Activated T-helper 9 cell treated with anti-CD3 and anti-CD28 coated beads, Interleukin-2, amount 50 U/mL, for 16 hours (primary cell): Measurements from ENCODE around the gene LHX5.

Experiments
- DNase-seq: peaks from one replicate; pipeline ENCODE4 v3.0.0-alpha.2; 2020; ENCODE audit warnings: low read depth

LHX5 gene

DNA sequence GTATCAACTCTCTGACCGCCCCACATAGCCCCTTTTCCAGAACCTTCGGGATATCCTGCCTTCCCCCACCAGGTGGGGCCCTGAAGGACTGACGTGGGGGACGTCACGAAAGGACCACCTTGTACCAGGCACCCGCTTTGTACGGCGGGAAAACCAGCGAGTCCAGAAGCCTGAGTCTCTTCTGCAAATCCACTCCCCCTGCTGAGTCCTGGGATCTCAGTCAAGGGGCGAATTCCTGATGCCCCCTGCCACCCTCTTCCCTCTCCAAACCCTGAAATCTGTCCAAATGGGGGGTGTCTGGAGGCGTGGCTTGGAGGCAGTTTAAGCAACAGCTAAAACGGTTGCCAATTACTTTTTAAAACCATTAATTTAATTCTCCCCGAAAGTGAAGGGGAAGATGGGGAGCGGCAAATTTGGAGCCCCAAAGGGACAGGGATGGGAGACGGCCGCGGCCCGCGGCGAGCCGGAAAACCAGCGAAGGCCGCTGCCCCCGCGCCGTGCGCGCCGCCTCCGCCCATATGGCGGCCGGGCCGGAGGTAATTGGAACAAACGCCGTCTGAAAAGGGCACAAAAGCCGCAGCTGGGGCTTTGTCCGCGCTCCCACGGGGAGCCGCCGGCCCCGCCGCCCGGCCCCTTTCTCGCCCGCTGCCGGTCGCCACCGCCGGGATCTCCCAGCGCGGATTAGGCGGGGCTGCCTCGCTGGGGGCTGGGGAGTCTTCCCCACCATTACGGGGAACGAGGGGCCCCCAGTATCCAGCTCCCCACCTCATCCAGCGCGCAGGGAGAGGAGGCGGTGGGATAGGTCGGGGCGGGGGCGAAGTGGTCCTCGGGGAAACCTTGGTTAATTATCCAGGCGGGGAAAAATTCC, 6.6 kb downstream of the LHX5 start:
- DNase-seq, result no peak

DNA sequence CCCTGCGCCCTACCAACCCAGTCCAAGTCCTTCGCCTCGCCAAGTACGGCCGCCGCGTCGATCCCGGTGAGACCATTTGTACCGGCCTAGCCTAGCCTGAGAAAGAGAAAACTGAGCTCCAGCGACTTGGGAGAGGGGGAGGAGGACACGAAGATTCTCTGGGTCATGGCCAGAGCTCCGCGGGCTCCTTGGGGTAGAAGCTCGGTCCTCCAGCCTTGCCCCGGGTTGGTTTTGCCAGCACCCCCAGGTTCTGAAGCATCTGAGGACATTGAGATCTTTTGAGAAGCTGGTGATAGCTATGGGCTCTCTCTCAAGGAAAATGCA, 7.3 kb downstream of the LHX5 start:
- no peak for DNase-seq

GRCh38 chr12:113463746-113464451, 7.8 kb downstream of the LHX5 start:
- DNase-seq, result no peak

- DNase-seq, result no peak
Measured at GRCh38 chr12:113462998-113463745, 8.5 kb downstream of the LHX5 start.

- peak; percentile 48 for DNase-seq
Measured at GRCh38 chr12:113462117-113462774, 9.4 kb downstream of the LHX5 start.

DNA sequence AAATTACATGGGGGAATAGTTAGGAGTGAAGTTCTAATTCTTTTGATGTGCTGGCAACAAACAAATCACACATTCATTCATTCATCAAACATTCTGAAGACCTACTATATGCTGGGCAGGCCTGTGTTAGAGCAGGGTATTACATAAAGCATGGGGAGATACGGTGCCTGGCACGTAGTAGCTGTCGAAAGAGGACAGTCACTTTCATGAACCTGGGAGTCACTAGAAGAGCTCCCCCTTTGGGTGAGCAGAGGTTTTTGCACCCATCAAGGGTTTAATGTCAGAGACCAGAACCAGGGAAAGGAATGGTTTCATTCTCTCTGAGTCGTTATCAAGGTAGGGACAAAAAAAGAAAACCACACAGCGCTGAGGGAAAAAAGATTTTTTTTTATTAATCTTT, 10.0 kb downstream of the LHX5 start:
- DNase-seq, result no peak

DNA sequence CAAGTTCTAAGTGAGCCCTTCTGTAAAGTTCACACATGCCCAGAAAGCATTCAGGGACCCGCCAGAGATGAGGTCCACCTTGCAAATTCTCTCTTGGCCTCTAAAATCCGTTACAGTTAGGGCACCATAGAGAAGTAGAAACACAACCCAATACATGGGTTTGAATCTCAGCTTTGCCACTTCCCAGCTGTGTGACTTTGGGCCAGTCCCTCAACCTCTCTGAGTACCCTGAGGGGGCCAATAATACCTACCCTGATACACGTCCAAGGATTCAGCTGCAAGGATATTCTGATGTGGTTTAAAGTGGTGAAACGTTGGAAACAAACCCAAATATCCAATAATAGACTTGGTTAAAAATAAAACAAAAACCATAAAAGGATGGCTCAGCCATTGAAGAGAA, 11.7 kb downstream of the LHX5 start:
- no peak for DNase-seq

GRCh38 chr12:113457710-113458109, 14.0 kb downstream of the LHX5 start:
- DNase-seq, result no peak

GRCh38 chr12:113457185-113457584, 14.5 kb downstream of the LHX5 start:
- DNase-seq, result no peak

DNA sequence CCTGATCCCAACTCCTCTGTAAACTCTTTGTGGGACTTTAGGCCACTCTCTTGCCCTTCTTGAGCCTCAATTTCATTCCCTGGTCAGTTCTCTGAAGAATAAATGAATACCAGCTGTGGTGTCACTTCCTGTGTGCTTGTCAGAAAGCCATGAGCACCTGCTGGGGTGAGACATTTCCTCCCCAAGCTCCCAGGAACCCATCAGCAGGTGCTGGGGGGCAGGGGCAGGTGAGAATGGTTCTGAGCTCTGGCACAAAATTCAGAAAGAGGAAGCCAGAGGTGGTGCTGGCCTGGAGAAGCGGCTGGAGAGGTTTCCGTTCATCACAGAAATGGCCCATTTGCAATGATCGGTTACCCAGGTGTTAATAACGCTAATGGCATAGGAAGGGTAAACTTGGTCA, 14.9 kb downstream of the LHX5 start:
- no peak for DNase-seq

GRCh38 chr12:113456199-113456598, 15.5 kb downstream of the LHX5 start:
- no peak for DNase-seq

DNA sequence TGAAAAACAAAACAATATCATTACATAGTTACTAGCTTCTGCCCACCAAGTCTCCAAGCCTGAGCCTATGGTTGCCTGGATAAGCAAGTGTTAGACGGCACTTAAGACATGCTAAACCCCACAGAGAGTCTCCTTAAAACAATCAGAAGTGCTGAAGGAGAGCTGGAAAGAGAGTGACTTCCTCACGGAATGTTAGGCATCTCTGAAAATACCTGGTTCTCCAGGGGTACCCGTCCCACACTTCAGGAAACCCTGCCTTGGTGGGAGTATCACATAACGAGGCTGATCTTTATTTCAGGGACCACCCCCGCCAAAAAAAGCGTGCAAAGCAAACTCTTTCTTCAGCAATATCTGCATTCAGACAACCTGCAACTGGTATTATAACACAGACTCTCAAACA, 18.3 kb downstream of the LHX5 start:
- DNase-seq, result no peak

DNA sequence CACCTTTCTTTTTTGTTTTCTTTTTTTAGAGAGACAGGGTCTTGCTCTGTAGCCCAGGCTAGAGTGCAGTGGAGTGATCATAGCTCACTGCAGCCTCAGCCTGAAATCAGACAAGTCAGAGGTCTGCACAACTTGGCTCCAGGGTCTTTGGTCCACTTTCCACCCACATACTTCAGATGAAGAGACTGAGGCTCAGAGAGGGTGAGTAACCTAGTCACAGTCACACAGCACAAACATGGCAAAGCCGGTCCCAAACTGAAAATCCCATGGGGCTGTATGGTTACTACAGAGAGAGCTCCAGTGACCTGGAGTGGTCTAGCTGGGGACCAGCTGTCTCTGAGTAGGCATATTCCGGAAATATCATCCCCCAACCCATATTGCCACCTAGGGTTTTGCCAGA, 19.2 kb downstream of the LHX5 start:
- DNase-seq, result no peak

GRCh38 chr12:113449839-113450238, 21.8 kb downstream of the LHX5 start:
- DNase-seq, result no peak

DNA sequence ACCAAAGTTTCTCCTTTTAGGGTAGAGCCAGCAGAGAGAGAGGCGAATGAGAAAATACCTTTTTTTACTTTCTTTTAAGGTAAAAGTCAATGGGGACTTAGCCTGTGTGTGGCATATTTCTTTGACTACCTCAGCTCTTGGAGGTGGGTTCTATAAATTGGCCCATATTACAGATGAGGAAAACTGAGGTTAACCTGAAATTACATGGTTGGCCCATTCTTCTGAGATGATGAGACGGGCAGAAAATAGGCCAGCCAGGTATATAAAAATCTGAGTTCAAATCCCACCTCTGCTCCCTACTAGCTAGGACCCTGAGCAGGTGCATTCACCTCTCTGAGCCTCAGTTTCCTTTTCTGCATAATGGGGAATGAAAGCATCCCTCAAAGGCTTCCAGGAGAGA, 22.4 kb downstream of the LHX5 start:
- DNase-seq, result no peak

DNA sequence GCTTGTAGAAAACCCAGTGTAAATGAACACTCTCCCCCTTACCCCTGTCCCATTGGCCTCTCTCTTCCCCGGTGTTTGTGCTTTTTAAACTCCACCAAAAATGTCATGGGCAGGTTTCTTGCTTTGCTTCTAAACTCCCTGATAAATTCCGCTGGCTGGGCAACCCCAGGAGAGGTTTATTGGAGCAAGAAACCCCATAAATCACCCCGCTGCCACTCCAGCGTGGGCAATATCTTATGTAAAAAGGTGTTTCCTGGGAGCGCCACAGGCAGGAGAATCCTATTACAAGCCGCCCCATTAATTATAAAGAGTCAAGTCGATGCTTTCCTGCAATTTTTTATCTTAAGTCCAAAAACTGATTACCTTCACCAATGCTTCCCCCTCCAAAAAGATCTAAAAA, 22.8 kb downstream of the LHX5 start:
- no peak for DNase-seq

DNA sequence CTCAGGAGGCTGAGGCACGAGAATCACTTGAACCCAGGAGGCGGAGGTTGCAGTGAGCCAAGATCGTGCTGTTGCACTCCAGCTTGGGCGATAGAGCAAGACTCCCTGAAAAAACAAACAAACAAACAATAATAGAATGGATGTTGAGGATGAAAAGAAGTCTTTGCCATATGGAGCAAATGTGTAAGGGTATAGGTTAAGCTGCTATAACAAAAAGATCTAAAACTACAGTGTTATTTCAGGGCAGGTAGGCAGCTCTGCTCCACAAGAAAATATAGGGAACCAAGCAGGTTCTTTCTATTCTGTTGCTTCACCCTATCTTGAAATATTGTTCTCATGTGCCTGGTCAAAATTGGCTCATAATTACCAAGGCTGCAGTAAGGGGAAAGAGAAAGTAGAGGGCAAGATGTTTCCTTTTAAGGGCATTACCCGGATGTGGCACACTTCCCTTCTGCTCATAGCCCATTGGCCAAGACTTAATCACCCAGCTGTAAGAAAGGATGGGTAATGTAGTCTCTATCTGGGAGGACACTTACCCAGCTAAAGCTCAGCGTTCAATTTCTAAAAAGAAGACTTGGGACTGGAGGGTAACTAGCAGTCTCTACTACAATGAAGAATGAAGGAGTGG, 26.0 kb downstream of the LHX5 start:
- no peak for DNase-seq

GRCh38 chr12:113443030-113443539, 28.6 kb downstream of the LHX5 start:
- no peak for DNase-seq

GRCh38 chr12:113440947-113441782, 30.5 kb downstream of the LHX5 start:
- DNase-seq, result no peak

DNA sequence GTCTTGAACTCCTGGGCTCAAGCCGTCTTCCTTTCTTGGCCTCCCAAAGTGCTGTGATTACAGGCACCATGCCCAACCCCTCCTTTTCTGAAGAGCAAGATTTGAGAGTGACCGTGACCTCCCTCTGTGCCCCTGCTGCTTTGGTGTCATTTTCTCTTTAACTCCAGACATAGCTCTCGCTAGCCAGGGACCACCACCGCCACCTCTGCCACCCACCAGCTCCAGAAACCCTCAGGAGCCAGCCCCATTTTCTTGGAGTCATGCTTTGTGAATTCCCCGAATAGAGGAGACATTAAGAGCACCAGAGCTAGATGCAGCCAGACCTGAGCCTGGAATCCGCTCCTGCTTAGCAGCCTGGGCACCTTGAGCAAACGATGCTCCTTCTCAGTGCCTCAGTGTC, 31.3 kb downstream of the LHX5 start:
- no peak for DNase-seq

GRCh38 chr12:113439606-113440030, 32.1 kb downstream of the LHX5 start:
- no peak for DNase-seq
